GM18519 (cell line): ENCODE results near the gene KCNJ15.
"Not testable (repeated sequence)": the region's sequence is repeated elsewhere in the genome, so short reads cannot be mapped to it uniquely, and the experiment has no call there.

Experiments
- ATAC-seq: cut with Tn5 transposase; IDR thresholded peaks from one replicate; pipeline ENCODE4 v1.9.1; 2021; ENCODE audit warnings: mild to moderate bottlenecking, moderate library complexity; ENCODE audit not compliant: unreplicated experiment, low FRiP score

KCNJ15 gene

GRCh38 chr21:38256599-38257302 lies at the start of gene KCNJ15:
KCNJ15 (plus strand) TSS chr21:38256991; CDS start chr21:38299262, 42,271 bp downstream.
- ATAC-seq = no peak

- ATAC-seq = no peak
Measured at GRCh38 chr21:38208118-38208517, 48.7 kb upstream of the KCNJ15 start.

GRCh38 chr21:38211321-38211720 lies 45.5 kb upstream of the KCNJ15 start:
- no peak for ATAC-seq

- ATAC-seq = no peak
Measured at GRCh38 chr21:38212706-38213105, 44.1 kb upstream of the KCNJ15 start.

- ATAC-seq = peak; percentile 59
Measured at GRCh38 chr21:38219049-38219628, 37.7 kb upstream of the KCNJ15 start.

- ATAC-seq = no peak
Measured at GRCh38 chr21:38220270-38220737, 36.5 kb upstream of the KCNJ15 start.

- ATAC-seq = no peak
Measured at GRCh38 chr21:38221594-38221993, 35.2 kb upstream of the KCNJ15 start.

GRCh38 chr21:38223893-38224540 lies 32.8 kb upstream of the KCNJ15 start:
- no peak for ATAC-seq

GRCh38 chr21:38227401-38227800 lies 29.4 kb upstream of the KCNJ15 start:
- ATAC-seq = no peak

GRCh38 chr21:38228115-38228514 lies 28.7 kb upstream of the KCNJ15 start:
- ATAC-seq = no peak

GRCh38 chr21:38228537-38228936 lies 28.3 kb upstream of the KCNJ15 start:
- no peak for ATAC-seq

GRCh38 chr21:38229260-38229877 lies 27.4 kb upstream of the KCNJ15 start:
- no peak for ATAC-seq

GRCh38 chr21:38234395-38235142 lies 22.2 kb upstream of the KCNJ15 start:
- ATAC-seq = no peak

- not testable (repeated sequence) for ATAC-seq
Measured at GRCh38 chr21:38235251-38235650, 21.5 kb upstream of the KCNJ15 start.

GRCh38 chr21:38236232-38236631 lies 20.6 kb upstream of the KCNJ15 start:
- ATAC-seq = no peak

- ATAC-seq = no peak
Measured at GRCh38 chr21:38239672-38240071, 17.1 kb upstream of the KCNJ15 start.

- no peak for ATAC-seq
Measured at GRCh38 chr21:38240129-38240528, 16.7 kb upstream of the KCNJ15 start.

- ATAC-seq = no peak
Measured at GRCh38 chr21:38241029-38241740, 15.6 kb upstream of the KCNJ15 start.

- no peak for ATAC-seq
Measured at GRCh38 chr21:38242061-38242460, 14.7 kb upstream of the KCNJ15 start.
